K562 (cell line): ENCODE data around the gene GADD45B. TPM values are rescaled to one million over a fixed set of nuclear protein-coding genes. Genes with fewer than 3 reads are reported as not detected.

Source experiments
- ATF7 ChIP-seq: fragments of 450-650 bp; IDR thresholded peaks from 2 replicates; pipeline ENCODE4 v1.7.1; 2014; ENCODE audit warnings: mild to moderate bottlenecking, moderate library complexity
- CREB1 ChIP-seq, 2 experiments: sonication (generic) in 1 of 2; formaldehyde crosslinking in 1 of 2; IDR thresholded peaks; 2 replicates each; pipeline versions ENCODE4 v1.6.1 to v1.8.0; 2012 to 2022; ENCODE audit warnings: inconsistent platforms in 1 of 2, mild to moderate bottlenecking in 1 of 2, missing genetic modification reagents in 1 of 2, moderate library complexity in 1 of 2
- HEY1 ChIP-seq: fragments of 250-450 bp; sonication (Bioruptor Pico); IDR thresholded peaks from 2 replicates; pipeline ENCODE4 v1.5.0; 2020; ENCODE audit warnings: mild to moderate bottlenecking, moderate library complexity, borderline replicate concordance
- JUND ChIP-seq, 2 experiments: IDR thresholded peaks; 2 replicates in 1 of 2; 3 replicates in 1 of 2; pipeline ENCODE4 v1.6.1; 2011; ENCODE audit warnings: borderline replicate concordance in 2 of 2, low read depth in 2 of 2, low read length in 2 of 2, improper control_type of control experiment in 1 of 2, missing biosample characterization in 1 of 2, missing genetic modification characterization in 1 of 2, missing genetic modification reagents in 1 of 2
- NFYB ChIP-seq: IDR thresholded peaks from 2 replicates; pipeline ENCODE4 v1.6.1; 2011; ENCODE audit warnings: mild to moderate bottlenecking, moderate library complexity; ENCODE audit not compliant: insufficient read length; ENCODE audit errors: extremely low read depth
- SMAD4 ChIP-seq: fragments of 250-450 bp; sonication (Bioruptor Pico); conservative IDR thresholded peaks from 2 replicates; pipeline ENCODE4 v1.8.0; 2021; ENCODE audit warnings: inconsistent platforms, mild to moderate bottlenecking, moderate library complexity
- UBTF ChIP-seq, 2 experiments: IDR thresholded peaks; 2 replicates each; pipeline ENCODE4 v1.6.1; 2012; ENCODE audit warnings: improper control_type of control experiment in 2 of 2, low read depth in 2 of 2, low read length in 2 of 2, borderline replicate concordance in 1 of 2
- ZBTB7A ChIP-seq: IDR thresholded peaks from 2 replicates; pipeline ENCODE4 v1.6.1; 2011; ENCODE audit warnings: low read depth, mild to moderate bottlenecking, low read length, moderate library complexity, borderline replicate concordance; ENCODE audit not compliant: control insufficient read depth
- polyA plus RNA-seq, 8 experiments: library from polyadenylated mRNA; depleted of rRNA in 4 of 8; stranded (reverse) in 5 of 8; unstranded in 3 of 8; fragments of >200 nt; fragmentation: Nextera tagmentation in 2 of 8; fragmentation: Illumina TruSeq in 1 of 8; extraction: Ambion mirVana in 2 of 8; extraction: Trizol in 1 of 8; gene quantifications; 2 replicates each; pipeline versions ENCODE4 v1.2.1 to v1.2.3, GENCODE V29; 2011 to 2014; ENCODE audit warnings: inconsistent platforms in 1 of 8, missing spikeins in 1 of 8
- total RNA-seq, 7 experiments: library from RNA; depleted of rRNA in 6 of 7; stranded (reverse); fragments of >200 nt in 6 of 7; fragmentation: Illumina TruSeq in 2 of 7; extraction: Trizol in 2 of 7; gene quantifications; 2 replicates each; pipeline versions ENCODE4 v1.2.1 to v1.2.3, GENCODE V29; 2011 to 2021; ENCODE audit warnings: low replicate concordance in 1 of 7
- TF ChIP-seq, protein P1 (sequence below): sonication (generic); formaldehyde crosslinking; IDR thresholded peaks from 2 replicates; pipeline ENCODE4 v1.8.0; 2023; ENCODE audit warnings: mild to moderate bottlenecking, missing genetic modification reagents
- TF ChIP-seq, protein P2 (sequence below): sonication (generic); formaldehyde crosslinking; IDR thresholded peaks from 2 replicates; pipeline ENCODE4 v1.8.0; 2022; ENCODE audit warnings: missing genetic modification reagents, mild to moderate bottlenecking, moderate library complexity, borderline replicate concordance

The GADD45B gene
- total and polyA plus RNA-seq, 9 of the 15 experiments (the other 6 are each of a cell fraction or from before 2014, with no cell fraction given) = 0.06 to 4.1 (median 2.1) TPM

DNA sequence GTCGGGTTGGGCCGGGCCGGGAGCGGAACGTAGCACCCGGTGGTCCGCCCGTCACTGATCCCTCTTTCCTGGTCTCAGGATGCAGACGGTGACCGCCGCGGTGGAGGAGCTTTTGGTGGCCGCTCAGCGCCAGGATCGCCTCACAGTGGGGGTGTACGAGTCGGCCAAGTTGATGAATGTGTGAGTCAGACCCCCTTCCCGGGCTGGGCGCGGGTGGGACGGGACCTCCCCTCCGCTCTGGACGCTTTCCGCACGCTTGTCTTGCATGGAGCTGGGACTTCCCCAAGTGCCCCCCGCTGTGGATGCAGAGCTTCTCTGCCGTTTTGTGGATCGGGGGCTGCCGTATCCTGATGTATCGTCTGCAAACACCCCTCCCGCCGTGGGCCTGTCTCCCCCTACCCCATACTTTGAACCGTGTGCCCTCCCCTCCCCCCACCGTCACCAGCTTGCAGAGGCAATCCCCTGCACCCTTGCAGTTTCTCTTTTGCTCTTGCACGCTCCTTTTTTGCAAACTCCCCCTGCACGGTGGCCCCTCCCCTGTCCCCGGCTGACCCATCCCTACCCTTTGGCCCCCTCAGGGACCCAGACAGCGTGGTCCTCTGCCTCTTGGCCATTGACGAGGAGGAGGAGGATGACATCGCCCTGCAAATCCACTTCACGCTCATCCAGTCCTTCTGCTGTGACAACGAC lies 669 bp downstream of the GADD45B start (continued):
- TF ChIP-seq JUND (IDR thresholded peaks at IDR 0.05; ENCODE audit: borderline replicate concordance, low read depth, low read length) (no peak), JUND (tag; IDR thresholded peaks at IDR 0.05; ENCODE audit: borderline replicate concordance, low read depth, low read length) (0 out of 3 replicates have a peak, but pooled peaks have one; percentile 11), ZBTB7A (peak; percentile 61; the same call in 1 of the 2 replicates), NFYB (no peak), HEY1 (no peak), ATF7 (no peak), CREB1 (IDR thresholded peaks at IDR 0.05) (no peak), CREB1 (CRISPR knock-in tag; IDR thresholded peaks at IDR 0.05) (0 out of 2 replicates have a peak, but pooled peaks have one; percentile 20), UBTF (IDR thresholded peaks at IDR 0.05; ENCODE audit: borderline replicate concordance in 1 of 2, low read depth in 2 of 2, low read length in 2 of 2) (0 out of 4 replicates have a peak, but pooled peaks have one; percentile 21 to 54), SMAD4 (0 out of 2 replicates have a peak, but pooled peaks have one; percentile 7)
- TF ChIP-seq, protein P1, sequence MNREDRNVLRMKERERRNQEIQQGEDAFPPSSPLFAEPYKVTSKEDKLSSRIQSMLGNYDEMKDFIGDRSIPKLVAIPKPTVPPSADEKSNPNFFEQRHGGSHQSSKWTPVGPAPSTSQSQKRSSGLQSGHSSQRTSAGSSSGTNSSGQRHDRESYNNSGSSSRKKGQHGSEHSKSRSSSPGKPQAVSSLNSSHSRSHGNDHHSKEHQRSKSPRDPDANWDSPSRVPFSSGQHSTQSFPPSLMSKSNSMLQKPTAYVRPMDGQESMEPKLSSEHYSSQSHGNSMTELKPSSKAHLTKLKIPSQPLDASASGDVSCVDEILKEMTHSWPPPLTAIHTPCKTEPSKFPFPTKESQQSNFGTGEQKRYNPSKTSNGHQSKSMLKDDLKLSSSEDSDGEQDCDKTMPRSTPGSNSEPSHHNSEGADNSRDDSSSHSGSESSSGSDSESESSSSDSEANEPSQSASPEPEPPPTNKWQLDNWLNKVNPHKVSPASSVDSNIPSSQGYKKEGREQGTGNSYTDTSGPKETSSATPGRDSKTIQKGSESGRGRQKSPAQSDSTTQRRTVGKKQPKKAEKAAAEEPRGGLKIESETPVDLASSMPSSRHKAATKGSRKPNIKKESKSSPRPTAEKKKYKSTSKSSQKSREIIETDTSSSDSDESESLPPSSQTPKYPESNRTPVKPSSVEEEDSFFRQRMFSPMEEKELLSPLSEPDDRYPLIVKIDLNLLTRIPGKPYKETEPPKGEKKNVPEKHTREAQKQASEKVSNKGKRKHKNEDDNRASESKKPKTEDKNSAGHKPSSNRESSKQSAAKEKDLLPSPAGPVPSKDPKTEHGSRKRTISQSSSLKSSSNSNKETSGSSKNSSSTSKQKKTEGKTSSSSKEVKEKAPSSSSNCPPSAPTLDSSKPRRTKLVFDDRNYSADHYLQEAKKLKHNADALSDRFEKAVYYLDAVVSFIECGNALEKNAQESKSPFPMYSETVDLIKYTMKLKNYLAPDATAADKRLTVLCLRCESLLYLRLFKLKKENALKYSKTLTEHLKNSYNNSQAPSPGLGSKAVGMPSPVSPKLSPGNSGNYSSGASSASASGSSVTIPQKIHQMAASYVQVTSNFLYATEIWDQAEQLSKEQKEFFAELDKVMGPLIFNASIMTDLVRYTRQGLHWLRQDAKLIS (CRISPR knock-in tag) = 0 out of 2 replicates have a peak, but pooled peaks have one; percentile 79
- TF ChIP-seq, protein P2, sequence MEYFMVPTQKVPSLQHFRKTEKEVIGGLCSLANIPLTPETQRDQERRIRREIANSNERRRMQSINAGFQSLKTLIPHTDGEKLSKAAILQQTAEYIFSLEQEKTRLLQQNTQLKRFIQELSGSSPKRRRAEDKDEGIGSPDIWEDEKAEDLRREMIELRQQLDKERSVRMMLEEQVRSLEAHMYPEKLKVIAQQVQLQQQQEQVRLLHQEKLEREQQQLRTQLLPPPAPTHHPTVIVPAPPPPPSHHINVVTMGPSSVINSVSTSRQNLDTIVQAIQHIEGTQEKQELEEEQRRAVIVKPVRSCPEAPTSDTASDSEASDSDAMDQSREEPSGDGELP (CRISPR knock-in tag) = 0 out of 2 replicates have a peak, but pooled peaks have one; percentile 5
- TF ChIP-seq, all 486 proteins: peak for 14
